Right lobe of liver (tissue), 6 donors: Measurements from ENCODE around the gene WNT9B. TPM values are rescaled to one million over a fixed set of nuclear protein-coding genes. Genes with fewer than 3 reads are reported as not detected.

Experiments used
- ATAC-seq, 4 donors: fragments of 200-7000 bp; cut with Tn5 transposase; one replicate each; pipeline ENCODE4 v1.9.1; 2020; ENCODE audit warnings: mild to moderate bottlenecking in 4 of 4, moderate library complexity in 4 of 4
- DNase-seq, 3 donors: peaks; one replicate each; pipeline ENCODE4 v3.0.0-alpha.2; 2020
- H3K27ac ChIP-seq, 3 donors: fragments of 200-600 bp; one replicate each; pipeline ENCODE4 v1.8.0; 2022
- H3K27me3 ChIP-seq, 2 donors: fragments of 200-600 bp; one replicate each; pipeline ENCODE4 v1.8.0; 2022
- H3K36me3 ChIP-seq, 4 donors: fragments of 200-600 bp; sonication (generic) in 1 of 4; one replicate each; pipeline versions ENCODE4 v1.5.1 to v1.8.0; 2017 to 2022; ENCODE audit warnings: control low read depth in 1 of 4
- H3K4me1 ChIP-seq, 4 donors: fragments of 200-600 bp; sonication (generic) in 1 of 4; one replicate each; pipeline versions ENCODE4 v1.5.1 to v1.8.0; 2017 to 2022; ENCODE audit warnings: control low read depth in 1 of 4
- H3K4me3 ChIP-seq, 3 donors: fragments of 200-600 bp; one replicate each; pipeline ENCODE4 v1.8.0; 2022
- H3K9me3 ChIP-seq, 4 donors: fragments of 200-600 bp; sonication (generic) in 1 of 4; one replicate each; pipeline versions ENCODE4 v1.5.1 to v1.8.0; 2017 to 2022; ENCODE audit warnings: control low read depth in 1 of 4
- POLR2A ChIP-seq: fragments of 450-650 bp; IDR thresholded peaks from one replicate; pipeline ENCODE4 v1.6.1; 2017; ENCODE audit warnings: antibody characterized with exemption, mild to moderate bottlenecking
- WGBS: methylation state at CpG from one replicate; pipeline ENCODE4 v1.1.6; 2018; ENCODE audit warnings: low coverage, low lambda C conversion rate; ENCODE audit not compliant: insufficient coverage; ENCODE audit errors: missing lambda C conversion rate; 5-methylcytosine and 5-hydroxymethylcytosine counted together
- intact Hi-C, 2 donors: fragments of 100-400 bp; cut with DNase I; formaldehyde crosslinking; loops; one replicate each; pipeline versions ENCODE4 v1.11.2 to v1.14.1; 2022
- total RNA-seq, 6 experiments: library from RNA; depleted of rRNA in 2 of 6; stranded (reverse); fragments of >200 nt in 2 of 6; fragmentation: NEBNext Ultra II Directional in 3 of 6; extraction: Animal tissue kit (Norgen Biotek cat#: 25700) in 3 of 6; gene quantifications; one replicate each; pipeline versions ENCODE4 v1.1.0 to v1.2.4, GENCODE V29; 2016 to 2023
- TF ChIP-seq, protein P1 (sequence below), 4 donors: fragments of 200-600 bp in 3 of 4; fragments of 450-650 bp in 1 of 4; IDR thresholded peaks; one replicate each; pipeline versions ENCODE4 v1.5.1 to v1.8.0; 2016 to 2022; ENCODE audit warnings: antibody characterized with exemption in 4 of 4, mild to moderate bottlenecking in 2 of 4
- donor health status: DM: no; HTN: yes; CAD: no.
- donor health status: DM: no; HTN: no; CAD: no.
- donor health status: DM: no; HTN: no; CAD: no.
- donor health status: DM: no; HTN: yes; CAD: no.
- donor health status: DM: no; HTN: yes; CAD: no.

WNT9B gene
- total RNA-seq, 6 experiments from 2014 or later = 0.55 to 1.7 (median 1.2) TPM; not detected in 3

GRCh38 chr17:46910179-46910927 lies 59.0 kb downstream of the WNT9B start:
- DNase-seq (no peak), ATAC-seq (no peak)
- 51% methylated on average over 2 of the region's 10 CpGs for WGBS
- Histone ChIP-seq H3K4me3 (no peak overlapping the region), H3K27me3 (no peaks in the 10 kb centered on the region), H3K4me1 (no peaks in the 10 kb centered on the region), H3K9me3 (no peaks in the 10 kb centered on the region), H3K27ac (no peak overlapping the region), H3K36me3 (no peaks in the 10 kb centered on the region)
- intact Hi-C loops = no loop called here
- TF ChIP-seq, protein P1, sequence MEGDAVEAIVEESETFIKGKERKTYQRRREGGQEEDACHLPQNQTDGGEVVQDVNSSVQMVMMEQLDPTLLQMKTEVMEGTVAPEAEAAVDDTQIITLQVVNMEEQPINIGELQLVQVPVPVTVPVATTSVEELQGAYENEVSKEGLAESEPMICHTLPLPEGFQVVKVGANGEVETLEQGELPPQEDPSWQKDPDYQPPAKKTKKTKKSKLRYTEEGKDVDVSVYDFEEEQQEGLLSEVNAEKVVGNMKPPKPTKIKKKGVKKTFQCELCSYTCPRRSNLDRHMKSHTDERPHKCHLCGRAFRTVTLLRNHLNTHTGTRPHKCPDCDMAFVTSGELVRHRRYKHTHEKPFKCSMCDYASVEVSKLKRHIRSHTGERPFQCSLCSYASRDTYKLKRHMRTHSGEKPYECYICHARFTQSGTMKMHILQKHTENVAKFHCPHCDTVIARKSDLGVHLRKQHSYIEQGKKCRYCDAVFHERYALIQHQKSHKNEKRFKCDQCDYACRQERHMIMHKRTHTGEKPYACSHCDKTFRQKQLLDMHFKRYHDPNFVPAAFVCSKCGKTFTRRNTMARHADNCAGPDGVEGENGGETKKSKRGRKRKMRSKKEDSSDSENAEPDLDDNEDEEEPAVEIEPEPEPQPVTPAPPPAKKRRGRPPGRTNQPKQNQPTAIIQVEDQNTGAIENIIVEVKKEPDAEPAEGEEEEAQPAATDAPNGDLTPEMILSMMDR (IDR thresholded peaks at IDR 0.05) = no peak
- TF ChIP-seq POLR2A = no peak

GRCh38 chr17:46911311-46911710 lies 59.9 kb downstream of the WNT9B start:
- no peaks in the 10 kb centered on the region for H3K27me3 ChIP-seq
- DNase-seq = no peak
- H3K9me3 ChIP-seq = no peaks in the 10 kb centered on the region
- 72% methylated on average over 2 of the region's 3 CpGs for WGBS
- no peak for TF ChIP-seq POLR2A
- TF ChIP-seq, protein P1 (IDR thresholded peaks at IDR 0.05) = no peak
- no peaks in the 10 kb centered on the region for H3K36me3 ChIP-seq
- no peaks in the 10 kb centered on the region for H3K4me1 ChIP-seq
- intact Hi-C loops = no loop called here
- no peak overlapping the region for H3K27ac ChIP-seq
- no peak for ATAC-seq
- H3K4me3 ChIP-seq = no peak overlapping the region

DNA sequence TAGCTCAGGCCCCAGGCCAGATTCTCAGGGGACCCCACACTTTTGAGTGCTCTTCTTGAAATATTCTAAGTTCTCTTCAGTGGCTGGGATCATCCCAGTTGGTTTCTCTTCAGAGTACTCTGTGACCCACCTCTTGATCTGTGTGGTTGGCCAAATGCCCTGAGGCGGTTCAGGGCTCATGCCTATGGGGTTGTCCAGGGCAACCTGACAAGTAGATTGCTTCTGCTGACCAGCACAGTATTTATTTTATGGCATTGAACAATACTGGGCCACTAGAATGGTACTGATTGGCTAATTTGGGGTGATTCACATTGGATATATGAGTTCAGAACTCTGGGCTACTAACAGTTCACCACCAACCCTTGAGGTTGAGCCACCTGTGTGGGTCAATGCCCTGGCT lies 64.2 kb downstream of the WNT9B start:
- Histone ChIP-seq H3K9me3 (no peaks in the 10 kb centered on the region), H3K27me3 (no peaks in the 10 kb centered on the region), H3K4me3 (no peak overlapping the region), H3K36me3 (no peaks in the 10 kb centered on the region), H3K4me1 (no peaks in the 10 kb centered on the region), H3K27ac (no peak overlapping the region)
- no peak for DNase-seq
- intact Hi-C loops = no loop called here
- ATAC-seq = no peak
- no peak for TF ChIP-seq POLR2A
- TF ChIP-seq, protein P1 (IDR thresholded peaks at IDR 0.05) = no peak
- WGBS = 100% methylated on average over 1 of the region's 1 CpG

GRCh38 chr17:46916211-46916610 lies 64.8 kb downstream of the WNT9B start:
- WGBS = 79% methylated on average over 2 of the region's 2 CpGs
- Histone ChIP-seq H3K36me3 (no peaks in the 10 kb centered on the region), H3K4me3 (no peak overlapping the region), H3K4me1 (no peaks in the 10 kb centered on the region), H3K27me3 (no peaks in the 10 kb centered on the region), H3K9me3 (no peaks in the 10 kb centered on the region), H3K27ac (no peak overlapping the region)
- ATAC-seq (no peak), DNase-seq (no peak)
- TF ChIP-seq, protein P1 (IDR thresholded peaks at IDR 0.05) = no peak
- no peak for TF ChIP-seq POLR2A
- intact Hi-C loops = no loop called here
